C1 segment of cervical spinal cord (tissue), 14 donors: ENCODE results near the gene STRN.
"Not testable (repeated sequence)": the region's sequence is repeated elsewhere in the genome, so short reads cannot be mapped to it uniquely, and the experiment has no call there.

Experiments used
- DNase-seq, 14 donors: peaks; one replicate each; lab custom pipeline; 2025; lab: John Stamatoyannopoulos, UW

Gene STRN

GRCh38 chr2:36911012-36911411, 55.3 kb downstream of the STRN start:
- DNase-seq: no peak

- DNase-seq: no peak
Observed at GRCh38 chr2:36906277-36906676, 60.1 kb downstream of the STRN start.

- DNase-seq: no peak
Observed at GRCh38 chr2:36904636-36905035, 61.7 kb downstream of the STRN start.

GRCh38 chr2:36902385-36903120, 63.8 kb downstream of the STRN start:
- DNase-seq: no peak

- DNase-seq: no peak
Observed at GRCh38 chr2:36892805-36893204, 73.5 kb downstream of the STRN start.

- DNase-seq: no peak
Observed at GRCh38 chr2:36889795-36890194, 76.5 kb downstream of the STRN start.

- not testable (repeated sequence) for DNase-seq
Observed at GRCh38 chr2:36887095-36887494, 79.2 kb downstream of the STRN start.

- DNase-seq: no peak
Observed at GRCh38 chr2:36886664-36887063, 79.7 kb downstream of the STRN start.

- DNase-seq: no peak
Observed at GRCh38 chr2:36885605-36886004, 80.7 kb downstream of the STRN start.

- no peak for DNase-seq
Observed at GRCh38 chr2:36882532-36882931, 83.8 kb downstream of the STRN start.

- DNase-seq: no peak
Observed at GRCh38 chr2:36881816-36882215, 84.5 kb downstream of the STRN start.

- no peak for DNase-seq
Observed at GRCh38 chr2:36878429-36878828, 87.9 kb downstream of the STRN start.

- DNase-seq: no peak
Observed at GRCh38 chr2:36871068-36871707, 95.1 kb downstream of the STRN start.

GRCh38 chr2:36869606-36870005, 96.7 kb downstream of the STRN start:
- DNase-seq: no peak

- no peak for DNase-seq
Observed at GRCh38 chr2:36861896-36862295, 104.4 kb downstream of the STRN start.

- no peak for DNase-seq
Observed at GRCh38 chr2:36859366-36859792, 107.0 kb downstream of the STRN start.

GRCh38 chr2:36858551-36859365, 107.6 kb downstream of the STRN start:
- no peak for DNase-seq

GRCh38 chr2:36857713-36858112, 108.6 kb downstream of the STRN start:
- no peak for DNase-seq

GRCh38 chr2:36855429-36855828, 110.9 kb downstream of the STRN start:
- DNase-seq: no peak

GRCh38 chr2:36854241-36854640, 112.1 kb downstream of the STRN start:
- DNase-seq: no peak

- no peak for DNase-seq
Observed at GRCh38 chr2:36849265-36849664, 117.1 kb downstream of the STRN start.

- no peak for DNase-seq
Observed at GRCh38 chr2:36843838-36844237, 122.5 kb downstream of the STRN start.
